Duodenal mucosa (tissue), 2 donors: ENCODE data around the gene ZGRF1.

Experiments used
- H3K27ac ChIP-seq: one replicate; pipeline ENCODE4 v1.7.0; 2013; ENCODE audit warnings: low read depth, low read length
- H3K27me3 ChIP-seq, 2 donors: one replicate each; pipeline ENCODE4 v1.7.0; 2013; ENCODE audit warnings: low read length in 2 of 2, control low read depth in 1 of 2; ENCODE audit not compliant: insufficient read depth in 2 of 2, control insufficient read depth in 1 of 2
- H3K36me3 ChIP-seq, 2 donors: one replicate each; pipeline ENCODE4 v1.7.0; 2013; ENCODE audit warnings: low read length in 2 of 2, control low read depth in 1 of 2; ENCODE audit not compliant: insufficient read depth in 2 of 2, control insufficient read depth in 1 of 2
- H3K4me1 ChIP-seq, 2 donors: one replicate each; pipeline ENCODE4 v1.7.0; 2013; ENCODE audit warnings: low read length in 2 of 2, control low read depth in 1 of 2; ENCODE audit not compliant: insufficient read depth in 2 of 2, control insufficient read depth in 1 of 2
- H3K4me3 ChIP-seq, 2 donors: one replicate each; pipeline ENCODE4 v1.7.0; 2013; ENCODE audit warnings: low read length in 2 of 2, low read depth in 1 of 2
- H3K9ac ChIP-seq, 2 donors: one replicate each; pipeline ENCODE4 v1.7.0; 2013; ENCODE audit warnings: low read length in 2 of 2, low read depth in 1 of 2
- H3K9me3 ChIP-seq, 2 donors: one replicate each; pipeline ENCODE4 v1.7.0; 2013; ENCODE audit warnings: low read length in 2 of 2, control low read depth in 1 of 2; ENCODE audit not compliant: control insufficient read depth in 1 of 2

Gene ZGRF1

GRCh38 chr4:112655270-112655669, 18.6 kb upstream of the ZGRF1 start:
- Histone ChIP-seq H3K36me3 (peaks cover 31 to 57% of the 10 kb centered on the region in 2 donors), H3K4me1 (no peaks in the 10 kb centered on the region), H3K9me3 (no peaks in the 10 kb centered on the region)

GRCh38 chr4:112652216-112652615, 15.5 kb upstream of the ZGRF1 start:
- Histone ChIP-seq H3K27me3 (no peaks in the 10 kb centered on the region), H3K4me3 (no peak overlapping the region), H3K36me3 (peaks cover 38 to 60% of the 10 kb centered on the region in 2 donors), H3K9me3 (no peaks in the 10 kb centered on the region), H3K27ac (no peak overlapping the region), H3K9ac (no peak overlapping the region), H3K4me1 (no peaks in the 10 kb centered on the region)

More at GRCh38 chr4:112655270-112655669, 18.6 kb upstream of the ZGRF1 start:
- Histone ChIP-seq H3K27ac (no peak overlapping the region), H3K27me3 (no peaks in the 10 kb centered on the region), H3K9ac (no peak overlapping the region), H3K4me3 (no peak overlapping the region)

GRCh38 chr4:112651641-112652040, 14.9 kb upstream of the ZGRF1 start:
- no peaks in the 10 kb centered on the region for H3K4me1 ChIP-seq
- peaks cover 38 to 66% of the 10 kb centered on the region in 2 donors for H3K36me3 ChIP-seq
- no peak overlapping the region for H3K4me3 ChIP-seq
- no peak overlapping the region for H3K9ac ChIP-seq
- H3K27me3 ChIP-seq, result no peaks in the 10 kb centered on the region
- no peak overlapping the region for H3K27ac ChIP-seq
- no peaks in the 10 kb centered on the region for H3K9me3 ChIP-seq

GRCh38 chr4:112650332-112650731, 13.6 kb upstream of the ZGRF1 start:
- no peak overlapping the region for H3K9ac ChIP-seq
- peaks cover 40 to 68% of the 10 kb centered on the region in 2 donors for H3K36me3 ChIP-seq
- H3K4me1 ChIP-seq, result no peaks in the 10 kb centered on the region

DNA sequence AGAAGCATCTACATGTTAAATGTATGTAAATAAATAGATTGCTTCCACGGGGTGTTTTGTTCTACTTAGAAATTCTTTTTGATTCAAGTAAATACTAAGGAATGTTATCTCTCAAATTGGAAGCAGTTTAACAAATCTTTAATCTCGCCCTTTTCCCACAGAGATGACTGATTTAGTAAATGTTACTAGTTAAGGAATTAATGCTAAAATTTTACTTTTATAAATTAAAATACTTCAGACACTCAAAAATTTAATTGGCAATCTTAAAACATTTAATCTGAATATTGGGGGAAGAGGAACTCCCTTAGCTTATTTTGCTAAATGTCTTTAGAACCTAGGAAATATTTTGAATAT, 12.3 kb upstream of the ZGRF1 start:
- no peak overlapping the region for H3K4me3 ChIP-seq
- no peaks in the 10 kb centered on the region for H3K4me1 ChIP-seq
- H3K9me3 ChIP-seq, result no peaks in the 10 kb centered on the region
- H3K9ac ChIP-seq, result no peak overlapping the region
- no peaks in the 10 kb centered on the region for H3K27me3 ChIP-seq
- no peak overlapping the region for H3K27ac ChIP-seq
- H3K36me3 ChIP-seq, result peaks cover 39 to 59% of the 10 kb centered on the region in 2 donors

More at GRCh38 chr4:112650332-112650731, 13.6 kb upstream of the ZGRF1 start:
- Histone ChIP-seq H3K27me3 (no peaks in the 10 kb centered on the region), H3K4me3 (no peak overlapping the region), H3K9me3 (no peaks in the 10 kb centered on the region), H3K27ac (no peak overlapping the region)

DNA sequence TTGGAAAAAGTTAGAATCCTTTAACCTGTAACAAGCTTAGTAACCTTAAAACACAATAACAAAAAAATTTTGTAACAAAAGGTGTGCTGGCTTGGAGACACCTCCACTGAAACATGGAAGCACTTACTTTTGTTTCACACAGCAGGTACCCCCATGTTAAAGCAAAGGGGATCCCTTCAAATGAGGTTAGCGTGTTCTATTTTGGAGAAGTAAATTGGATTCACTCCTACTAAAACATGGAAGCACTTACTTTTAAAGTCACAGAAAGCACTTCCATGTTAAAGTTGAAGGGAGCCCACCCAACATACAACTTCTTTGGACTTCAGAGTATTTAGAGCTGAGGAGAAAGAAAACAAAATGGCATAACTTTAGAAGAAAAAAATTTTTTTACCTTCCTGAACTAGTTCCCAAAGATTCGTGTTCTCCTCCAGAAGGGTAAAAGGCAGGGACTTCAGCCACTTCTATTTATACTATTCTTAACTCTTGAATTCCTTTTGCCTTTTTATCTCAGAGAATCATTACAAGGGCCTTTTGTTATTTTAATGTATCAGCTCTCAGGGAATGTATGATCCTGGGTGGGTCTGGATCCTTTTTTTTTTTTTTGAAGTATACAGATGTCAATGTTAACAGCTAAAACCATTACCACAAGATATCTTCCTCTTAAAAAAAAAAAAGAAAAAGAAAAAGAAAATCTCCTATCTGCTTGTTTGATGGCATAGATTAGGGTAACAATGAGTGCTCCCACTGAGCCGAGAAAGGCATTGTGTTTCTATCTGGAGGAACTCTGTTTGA, 11.8 kb upstream of the ZGRF1 start:
- Histone ChIP-seq H3K27ac (no peak overlapping the region), H3K4me1 (no peaks in the 10 kb centered on the region), H3K9me3 (no peaks in the 10 kb centered on the region), H3K36me3 (peaks cover 35 to 54% of the 10 kb centered on the region in 2 donors), H3K4me3 (no peak overlapping the region), H3K27me3 (no peaks in the 10 kb centered on the region), H3K9ac (no peak overlapping the region)

DNA sequence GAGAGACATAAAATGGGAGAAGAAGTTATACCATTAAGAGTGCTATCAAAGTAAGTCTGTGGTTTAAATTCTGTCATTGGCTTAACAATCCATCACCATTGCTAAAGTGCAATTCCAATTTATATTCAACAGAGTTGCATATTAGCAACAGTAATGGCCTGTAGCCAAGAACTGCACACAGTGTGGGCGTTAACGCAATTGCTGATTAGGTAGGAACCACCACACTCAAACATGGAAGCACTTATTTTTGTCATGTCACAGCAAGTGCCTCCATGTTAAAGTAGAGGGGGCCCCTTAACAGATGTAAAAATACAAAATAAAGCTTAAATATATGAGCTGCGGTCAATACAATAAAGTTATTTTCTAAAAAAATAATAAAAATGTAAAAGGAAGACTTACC, 11.1 kb upstream of the ZGRF1 start:
- no peak overlapping the region for H3K9ac ChIP-seq
- no peak overlapping the region for H3K27ac ChIP-seq
- no peaks in the 10 kb centered on the region for H3K9me3 ChIP-seq
- peaks cover 35 to 52% of the 10 kb centered on the region in 2 donors for H3K36me3 ChIP-seq
- H3K4me3 ChIP-seq, result no peak overlapping the region
- H3K4me1 ChIP-seq, result no peaks in the 10 kb centered on the region
- no peaks in the 10 kb centered on the region for H3K27me3 ChIP-seq

GRCh38 chr4:112646632-112647537, 10.2 kb upstream of the ZGRF1 start:
- H3K9ac ChIP-seq, result no peak overlapping the region
- H3K9me3 ChIP-seq, result no peaks in the 10 kb centered on the region
- no peaks in the 10 kb centered on the region for H3K4me1 ChIP-seq
- H3K36me3 ChIP-seq, result peaks cover 35 to 55% of the 10 kb centered on the region in 2 donors
- no peak overlapping the region for H3K4me3 ChIP-seq
- H3K27me3 ChIP-seq, result no peaks in the 10 kb centered on the region
- no peak overlapping the region for H3K27ac ChIP-seq

DNA sequence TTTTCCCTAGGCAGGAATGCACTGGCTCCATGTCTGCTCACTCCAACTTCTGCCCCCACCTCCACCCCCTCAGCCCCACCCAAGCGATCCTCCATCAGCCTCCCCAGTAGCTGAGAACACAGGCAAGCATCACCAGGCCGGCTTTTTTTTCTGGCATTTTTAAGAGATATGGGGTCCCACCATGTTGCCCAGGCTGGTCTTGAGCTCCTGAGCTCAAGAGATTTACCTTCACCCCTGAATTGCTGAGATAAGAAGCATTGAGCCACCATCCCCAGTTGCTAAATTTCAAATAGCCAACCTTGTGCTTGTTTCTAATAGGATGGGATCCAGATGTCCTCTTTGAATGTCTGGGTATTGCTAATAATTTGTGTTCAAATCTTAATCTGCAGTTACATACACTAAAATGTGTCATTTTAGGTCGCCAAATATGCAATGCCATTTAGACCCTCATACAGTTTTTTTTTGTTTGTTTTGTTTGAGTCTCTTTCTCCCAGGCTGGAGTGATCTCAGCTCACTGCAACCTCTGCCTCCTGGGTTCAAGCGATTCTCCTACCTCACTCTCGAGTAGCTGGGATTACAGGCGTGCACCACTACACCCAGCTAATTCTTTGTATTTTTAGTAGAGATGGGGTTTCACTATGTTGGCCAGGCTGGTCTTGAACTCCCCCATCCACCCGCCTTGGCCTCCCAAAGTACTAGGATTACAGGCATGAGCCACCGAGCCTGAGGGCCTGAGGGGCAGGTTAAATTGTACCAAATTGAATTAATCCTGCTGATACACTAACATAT, 9.0 kb upstream of the ZGRF1 start:
- Histone ChIP-seq H3K9me3 (no peaks in the 10 kb centered on the region), H3K36me3 (peaks cover 27 to 45% of the 10 kb centered on the region in 2 donors), H3K9ac (no peak overlapping the region), H3K27me3 (no peaks in the 10 kb centered on the region), H3K4me1 (no peaks in the 10 kb centered on the region), H3K4me3 (no peak overlapping the region), H3K27ac (no peak overlapping the region)
